ENCODE data around the gene SLC37A2. TPM values are rescaled to one million over a fixed set of nuclear protein-coding genes. Genes with fewer than 3 reads are reported as not detected.
"Not testable (repeated sequence)": the region's sequence is repeated elsewhere in the genome, so short reads cannot be mapped to it uniquely, and the experiment has no call there.

SLC37A2 gene
- total RNA-seq, 1 experiment from 2014 or later: 0.23 TPM

- DNase-seq (ENCODE audit: low spot score): no peak
Observed at GRCh38 chr11:125084057-125084416, 20.9 kb downstream of the SLC37A2 start.

GRCh38 chr11:125084761-125085231 is 21.7 kb downstream of the SLC37A2 start:
- no peak for DNase-seq (ENCODE audit: low spot score)

GRCh38 chr11:125085301-125086081 is 22.4 kb downstream of the SLC37A2 start:
- no peak for DNase-seq (ENCODE audit: low spot score)

DNA sequence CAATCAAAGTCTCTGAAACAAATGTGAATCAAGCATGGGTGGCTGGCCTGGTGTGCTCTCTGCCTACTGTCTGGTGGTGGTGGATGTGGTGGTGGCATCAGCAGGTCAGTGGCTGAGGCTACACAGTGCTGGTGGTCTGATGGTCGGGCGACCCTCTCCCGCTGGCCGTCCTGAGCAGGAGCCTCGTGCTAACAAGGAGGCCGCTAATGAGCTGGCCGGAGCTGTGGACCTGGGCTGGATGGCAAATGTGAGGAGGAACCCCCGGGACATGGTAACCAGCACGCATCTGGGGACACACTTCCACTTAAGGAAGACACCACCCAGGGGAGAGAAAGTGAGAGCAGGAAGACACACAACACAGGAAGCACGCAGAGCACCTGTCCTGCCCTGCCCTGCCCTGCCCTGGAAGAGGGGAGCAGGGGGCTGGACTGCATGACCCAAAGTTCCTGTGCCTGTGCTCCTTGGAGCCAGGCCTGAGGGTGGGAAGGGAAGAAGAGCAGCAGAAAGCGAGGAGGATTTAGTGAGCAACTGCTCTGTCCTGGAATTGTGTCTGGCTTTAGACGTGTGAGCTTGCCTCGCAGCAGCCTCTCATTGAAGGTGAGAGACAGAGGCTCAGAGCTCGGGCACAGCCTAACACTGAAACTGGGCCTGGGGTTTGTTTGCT is 23.7 kb downstream of the SLC37A2 start:
- DNase-seq (ENCODE audit: low spot score): no peak

DNA sequence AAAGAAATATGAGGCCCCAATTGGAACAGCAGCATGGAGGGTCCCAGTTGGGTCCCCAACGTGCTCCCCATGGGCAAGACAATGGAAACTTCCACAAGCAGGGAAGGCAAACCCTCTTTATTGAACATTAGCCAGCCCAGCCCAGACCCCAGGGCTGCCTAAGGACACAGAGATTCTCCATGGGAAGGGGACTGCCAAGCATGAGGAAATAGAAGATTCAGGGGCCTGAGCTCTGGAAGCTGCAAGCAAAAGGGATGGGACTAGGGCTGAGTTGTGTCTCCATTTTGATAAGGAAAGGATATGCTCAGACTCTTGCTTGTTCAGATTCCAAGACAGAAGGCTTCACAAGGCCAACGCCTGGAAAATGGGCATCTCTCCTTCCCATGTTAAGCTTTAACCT is 25.0 kb downstream of the SLC37A2 start:
- no peak for DNase-seq (ENCODE audit: low spot score)

DNA sequence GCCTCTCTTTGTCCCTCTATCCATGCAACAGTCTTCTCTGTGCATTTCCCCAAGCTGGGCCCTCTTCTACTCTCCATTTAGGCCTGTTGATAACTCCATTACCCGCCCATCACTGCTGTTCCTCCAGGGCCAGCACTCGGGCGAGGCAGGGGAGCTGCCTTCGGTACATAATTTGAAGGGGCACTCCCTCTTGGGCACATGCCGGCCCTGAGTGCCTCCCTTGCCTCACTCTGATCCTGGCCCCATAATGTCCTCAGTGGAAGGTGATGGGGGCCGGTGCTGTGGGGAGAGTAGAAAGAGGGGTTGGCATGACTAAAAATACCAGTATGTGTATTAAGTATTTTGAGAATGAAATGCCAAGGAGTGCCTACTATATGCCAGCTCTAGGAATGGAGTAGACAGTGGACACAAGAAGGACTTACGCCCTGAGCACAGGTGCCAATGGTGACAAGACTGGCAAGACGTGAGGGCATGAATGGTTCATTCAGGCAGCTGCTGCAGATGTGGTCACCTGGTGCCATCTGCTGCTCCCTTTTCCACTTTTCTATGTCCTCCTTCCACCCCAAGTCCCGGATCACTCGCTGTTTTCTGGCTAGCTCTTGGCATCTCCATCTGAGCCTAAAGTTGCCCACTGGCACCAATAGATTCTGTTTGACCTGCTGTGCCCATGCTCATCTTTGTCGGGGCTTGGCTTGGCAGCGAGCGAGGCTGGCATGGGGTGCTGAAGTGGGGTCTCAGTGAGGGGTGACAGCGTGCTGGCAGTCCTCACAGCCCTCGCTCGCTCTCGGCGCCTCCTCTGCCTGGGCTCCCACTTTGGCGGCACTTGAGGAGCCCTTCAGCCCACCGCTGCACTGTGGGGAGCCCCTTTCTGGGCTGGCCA is 25.7 kb downstream of the SLC37A2 start:
- DNase-seq (ENCODE audit: low spot score): peak; percentile 27

DNA sequence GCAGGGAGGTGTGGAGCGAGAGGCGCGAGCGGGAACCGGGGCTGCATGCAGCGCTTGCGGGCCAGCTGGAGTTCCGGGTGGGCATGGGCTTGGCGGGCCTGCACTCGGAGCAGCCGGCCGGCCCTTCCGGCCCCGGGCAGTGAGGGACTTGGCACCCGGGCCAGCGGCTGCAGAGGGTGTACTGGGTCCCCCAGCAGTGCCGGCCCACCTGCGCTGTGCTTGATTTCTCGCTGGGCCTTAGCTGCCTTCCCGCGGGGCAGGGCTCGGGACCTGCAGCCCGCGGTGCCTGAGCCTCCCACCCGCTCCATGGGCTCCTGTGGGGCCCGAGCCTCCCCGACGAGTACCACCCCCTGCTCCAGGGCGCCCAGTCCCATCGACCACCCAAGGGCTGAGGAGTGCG is 26.4 kb downstream of the SLC37A2 start:
- DNase-seq (ENCODE audit: low spot score): not testable (repeated sequence)

GRCh38 chr11:125090151-125090550 is 27.0 kb downstream of the SLC37A2 start:
- not testable (repeated sequence) for DNase-seq (ENCODE audit: low spot score)

DNA sequence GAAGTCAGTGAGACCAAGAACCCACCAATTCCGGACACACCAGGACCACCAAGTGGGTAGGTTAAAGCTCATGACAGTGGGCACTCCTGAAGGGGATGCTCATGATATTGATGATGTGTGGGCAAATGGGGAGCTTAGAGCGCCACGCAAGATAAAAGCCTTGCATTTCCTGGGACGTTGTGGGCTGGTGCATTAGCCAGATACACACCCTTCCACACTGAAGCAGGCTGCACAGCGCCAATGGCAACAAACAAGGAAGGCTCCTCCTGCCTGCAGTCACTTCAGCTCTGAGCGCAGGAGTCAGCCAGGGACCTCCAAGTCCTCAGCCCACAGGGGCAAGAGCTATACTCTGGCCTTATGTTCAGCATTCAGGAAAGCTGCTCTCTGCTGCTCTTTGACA is 27.7 kb downstream of the SLC37A2 start:
- DNase-seq (ENCODE audit: low spot score): no peak

DNA sequence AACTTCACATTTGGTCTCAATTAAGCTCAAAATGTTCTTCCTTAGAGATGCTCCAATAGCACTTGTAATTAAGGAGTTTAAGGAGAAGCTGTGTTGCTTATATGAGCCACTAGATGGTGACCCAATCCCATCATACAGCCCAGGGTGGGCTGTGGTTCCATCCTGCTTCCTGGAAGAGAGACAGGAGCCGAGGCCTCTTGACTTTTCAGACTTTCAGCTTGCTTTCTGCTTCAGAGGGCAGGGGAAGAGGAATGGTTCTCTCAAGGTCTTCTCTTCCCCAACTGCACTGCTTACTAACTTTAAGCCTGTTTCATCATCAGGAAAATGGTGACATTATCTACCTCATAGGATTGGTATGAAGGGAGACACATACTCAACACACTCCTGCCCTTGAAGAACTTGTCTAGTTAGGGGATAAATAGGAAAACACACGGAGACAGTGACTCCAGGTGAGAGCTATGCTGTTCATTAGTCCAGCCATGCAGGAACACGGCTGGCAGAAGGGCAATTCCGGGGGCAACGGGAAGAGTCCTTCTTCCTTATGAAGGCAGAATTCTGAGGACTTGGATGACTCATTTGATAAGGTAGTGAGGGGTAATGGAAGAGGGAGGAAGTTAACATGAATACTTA is 28.3 kb downstream of the SLC37A2 start:
- peak; percentile 78 for DNase-seq (ENCODE audit: low spot score)

- DNase-seq (ENCODE audit: low spot score): no peak
Observed at GRCh38 chr11:125091877-125092664, 29.0 kb downstream of the SLC37A2 start.

DNA sequence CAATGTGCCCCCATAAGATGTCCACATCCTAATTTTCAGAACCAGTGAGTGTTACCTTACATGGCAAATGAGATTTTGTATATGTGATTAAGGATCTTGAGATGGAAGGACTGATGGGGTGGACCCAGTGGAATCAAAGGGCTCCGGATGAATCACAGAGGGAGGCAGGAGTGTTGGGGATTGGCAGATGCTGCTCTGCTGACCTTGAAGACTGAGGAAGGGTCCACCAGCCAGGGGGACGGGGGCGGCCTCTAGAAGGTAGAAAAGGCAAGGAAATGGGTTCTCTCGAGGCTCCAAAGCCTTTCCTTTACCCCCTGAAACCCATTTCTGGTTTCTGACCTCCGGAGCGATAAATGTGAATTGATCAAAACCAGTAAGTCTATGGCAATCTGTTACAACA is 29.6 kb downstream of the SLC37A2 start:
- no peak for DNase-seq (ENCODE audit: low spot score)

GRCh38 chr11:125093502-125093901 is 30.4 kb downstream of the SLC37A2 start:
- no peak for DNase-seq (ENCODE audit: low spot score)

GRCh38 chr11:125094731-125095130 is 31.6 kb downstream of the SLC37A2 start:
- no peak for DNase-seq (ENCODE audit: low spot score)

- no peak for DNase-seq (ENCODE audit: low spot score)
Observed at GRCh38 chr11:125100136-125100535, 37.0 kb downstream of the SLC37A2 start.

DNA sequence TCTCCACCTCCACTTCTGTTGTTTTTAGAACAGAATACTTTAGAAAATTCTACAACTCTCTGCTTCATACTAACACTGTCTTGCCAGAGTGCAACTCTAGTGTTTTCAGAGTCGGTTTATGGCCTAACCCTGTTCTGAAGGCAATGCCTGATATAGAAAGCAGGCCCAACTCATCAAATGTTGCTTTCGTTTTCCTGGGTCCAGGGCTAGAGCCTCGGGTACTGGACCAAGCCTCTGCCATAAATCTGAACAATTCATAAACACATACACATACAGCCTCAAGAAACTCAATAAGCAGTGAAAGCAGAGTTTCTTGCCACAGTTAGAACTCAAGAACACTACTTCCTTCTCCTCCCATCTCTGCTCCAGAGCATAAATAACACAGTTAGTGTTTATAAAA is 38.5 kb downstream of the SLC37A2 start:
- no peak for DNase-seq (ENCODE audit: low spot score)

- DNase-seq (ENCODE audit: low spot score): no peak
Observed at GRCh38 chr11:125102025-125102424, 38.9 kb downstream of the SLC37A2 start.

- DNase-seq (ENCODE audit: low spot score): no peak
Observed at GRCh38 chr11:125102510-125102909, 39.4 kb downstream of the SLC37A2 start.

DNA sequence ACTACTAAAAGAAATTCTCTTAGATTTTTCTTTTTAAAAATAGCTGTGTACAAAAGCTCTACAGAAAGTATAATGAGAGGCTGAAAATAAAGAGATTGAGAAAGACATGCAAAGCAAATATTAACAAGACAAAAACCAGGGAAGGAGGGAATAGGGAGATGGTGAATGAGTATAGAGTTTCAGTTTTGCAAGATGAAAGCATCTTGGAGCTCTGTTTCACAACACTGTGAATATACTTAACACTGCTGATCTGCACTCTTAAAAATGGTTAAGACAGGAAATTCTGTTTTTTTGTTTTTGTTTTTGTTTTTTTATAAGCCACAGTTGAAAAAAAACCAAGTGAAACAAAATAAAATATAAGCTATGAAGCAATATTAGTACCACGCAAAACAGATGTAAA is 42.8 kb downstream of the SLC37A2 start:
- no peak for DNase-seq (ENCODE audit: low spot score)

DNA sequence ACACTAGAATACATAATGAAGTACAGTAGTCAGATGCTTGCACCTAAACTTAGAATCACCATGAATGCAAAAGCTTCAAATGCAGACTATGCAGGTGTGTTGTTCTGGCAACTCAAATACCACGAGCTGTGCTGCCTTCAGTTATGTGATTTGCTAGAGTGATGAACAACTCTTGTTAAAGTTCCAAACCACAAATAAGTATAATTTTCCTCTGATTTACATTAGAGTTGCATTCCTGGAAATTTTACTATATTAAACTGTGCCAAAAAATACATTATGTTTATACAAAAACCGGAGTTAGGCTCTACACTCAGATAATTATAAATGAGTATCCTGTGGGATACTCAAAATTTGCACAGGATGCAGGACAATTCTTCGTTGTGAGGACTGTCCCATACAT is 45.4 kb downstream of the SLC37A2 start:
- DNase-seq (ENCODE audit: low spot score): no peak

DNA sequence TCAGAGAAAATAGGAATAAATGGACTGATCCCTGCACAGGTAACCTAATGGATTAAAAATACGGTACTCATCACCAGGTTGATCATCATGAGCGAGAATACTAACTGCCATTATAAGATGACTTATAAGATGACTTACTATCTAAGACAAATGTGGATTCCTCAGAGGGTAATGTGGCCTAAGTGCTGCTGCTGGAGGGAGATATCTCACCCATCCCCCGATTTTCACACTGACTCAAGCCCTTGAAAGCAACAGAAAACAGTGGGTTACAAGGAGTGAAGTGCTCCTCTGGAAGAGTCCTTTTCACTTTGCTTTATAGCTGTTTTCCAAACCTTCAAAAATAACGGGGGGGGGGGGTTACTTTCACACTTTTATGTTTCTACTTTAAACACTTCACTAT is 47.4 kb downstream of the SLC37A2 start:
- no peak for DNase-seq (ENCODE audit: low spot score)
